Choroid plexus epithelial cell (primary cell): Measurements from ENCODE around the gene ADGRF4.
A peak's percentile ranks its signal among the peaks of the same experiment; 100 is the strongest.

Source experiments
- DNase-seq: peaks from one replicate; pipeline ENCODE4 v3.0.0-alpha.2; 2010; ENCODE audit warnings: low read depth
- H3K4me3 ChIP-seq: 2 replicates; pipeline ENCODE4 v1.5.1; 2011; ENCODE audit warnings: low read depth, mild to moderate bottlenecking, control low read depth, low read length, moderate library complexity
- CTCF ChIP-seq: conservative IDR thresholded peaks from 2 replicates; pipeline ENCODE4 v1.5.1; 2011; ENCODE audit warnings: low read depth, mild to moderate bottlenecking, control low read depth, inconsistent platforms, low read length, moderate library complexity

Gene ADGRF4

DNA sequence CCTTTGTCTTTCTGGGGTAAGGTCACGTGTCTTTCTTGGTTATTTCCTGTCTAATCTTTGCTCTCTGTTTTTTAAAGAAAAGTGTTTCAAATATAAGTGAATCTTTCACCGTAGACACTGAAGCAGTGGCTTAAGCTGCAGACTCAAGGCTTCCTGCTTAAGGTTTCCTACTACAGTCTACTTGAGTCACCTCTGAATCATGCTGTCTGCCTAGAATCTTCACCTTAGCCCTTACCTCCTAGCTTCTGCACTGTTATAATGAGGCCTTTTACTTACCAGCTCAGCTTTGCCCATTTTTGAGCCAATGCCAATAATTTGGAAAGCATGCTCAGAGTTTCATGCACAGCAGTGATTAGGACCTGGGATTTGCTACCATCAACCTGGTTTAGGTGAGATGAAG lies 30.6 kb downstream of the ADGRF4 start:
- TF ChIP-seq CTCF, result no peak

DNA sequence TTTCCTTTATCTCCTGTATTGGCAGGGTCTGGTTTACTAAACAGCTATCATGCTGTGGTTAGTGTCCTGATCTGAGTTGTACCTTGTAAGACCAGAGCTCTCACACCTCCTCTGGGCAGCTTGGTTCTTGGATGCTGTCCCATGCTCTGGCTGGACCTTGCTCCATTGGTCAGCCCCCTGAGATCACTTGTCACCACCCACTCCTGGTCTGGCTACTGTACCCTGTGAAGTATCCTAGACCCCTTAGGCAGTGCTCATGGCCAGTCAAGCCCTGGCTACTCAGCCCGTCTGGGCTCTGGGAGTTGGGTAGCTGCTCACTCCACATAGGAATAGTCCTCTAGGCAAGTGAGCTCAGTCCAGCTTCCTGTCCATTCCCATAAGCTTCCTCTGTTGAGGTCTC lies 31.1 kb downstream of the ADGRF4 start:
- no peak for TF ChIP-seq CTCF
- no peak for DNase-seq

More for the DNA sequence above, 30.6 kb downstream of the ADGRF4 start:
- DNase-seq, result peak; percentile 23
- no peak overlapping the region for H3K4me3 ChIP-seq

GRCh38 chr6:47733879-47734558 lies 35.6 kb downstream of the ADGRF4 start:
- peak; percentile 44 for TF ChIP-seq CTCF
- DNase-seq, result peak; percentile 54

More for the DNA sequence above, 31.1 kb downstream of the ADGRF4 start:
- H3K4me3 ChIP-seq, result no peak overlapping the region

DNA sequence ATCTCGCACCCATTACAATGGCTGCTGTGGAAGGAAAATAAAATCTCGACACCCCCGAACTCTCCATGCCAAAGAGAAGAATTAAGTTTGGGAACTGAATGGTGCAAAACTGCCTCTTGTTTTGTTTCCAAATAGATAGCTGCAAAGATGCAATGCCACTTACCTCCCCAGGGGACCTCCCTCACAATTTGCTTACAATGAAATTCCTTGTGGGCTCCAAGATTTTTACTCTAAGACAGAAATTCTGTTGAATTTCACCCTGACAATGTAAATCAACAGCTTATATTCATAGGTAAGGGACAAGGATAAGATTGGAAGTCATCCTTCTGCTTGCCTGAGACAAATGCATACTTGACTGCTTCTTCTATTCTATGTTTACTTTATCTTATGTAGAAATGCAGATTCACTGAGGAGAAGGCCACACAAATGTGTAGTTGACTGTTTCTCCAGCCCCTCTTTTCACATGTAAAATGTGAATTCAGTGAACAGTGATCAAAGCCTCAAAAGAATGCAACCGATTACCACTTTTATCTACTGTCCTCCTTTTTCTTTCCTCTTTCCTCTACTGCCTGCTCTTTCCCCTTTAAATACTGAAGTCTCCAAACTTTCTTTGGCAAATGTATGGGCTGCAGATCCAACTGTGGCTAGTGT lies 36.6 kb downstream of the ADGRF4 start:
- H3K4me3 ChIP-seq, result no peak overlapping the region
- no peak for DNase-seq
- no peak for TF ChIP-seq CTCF

More at GRCh38 chr6:47733879-47734558, 35.6 kb downstream of the ADGRF4 start:
- no peak overlapping the region for H3K4me3 ChIP-seq

GRCh38 chr6:47736083-47736700 lies 37.8 kb downstream of the ADGRF4 start:
- TF ChIP-seq CTCF, result no peak
- no peak for DNase-seq

GRCh38 chr6:47737406-47737805 lies 39.0 kb downstream of the ADGRF4 start:
- DNase-seq, result no peak
- H3K4me3 ChIP-seq, result no peak overlapping the region
- no peak for TF ChIP-seq CTCF

More at GRCh38 chr6:47736083-47736700, 37.8 kb downstream of the ADGRF4 start:
- no peak overlapping the region for H3K4me3 ChIP-seq
